HepG2 (cell line): ENCODE results near the gene COMMD10. TPM values are rescaled to one million over a fixed set of nuclear protein-coding genes. Genes with fewer than 3 reads are reported as not detected.

Source experiments
- ARHGAP35 ChIP-seq: sonication (generic); formaldehyde crosslinking; IDR thresholded peaks from 2 replicates; pipeline ENCODE4 v1.9.0; 2022; ENCODE audit warnings: mild to moderate bottlenecking, inconsistent platforms, moderate library complexity, missing genetic modification reagents, borderline replicate concordance
- HDAC2 ChIP-seq: sonication (generic); formaldehyde crosslinking; IDR thresholded peaks from 2 replicates; pipeline ENCODE4 v1.4.0; 2020; ENCODE audit warnings: missing genetic modification reagents
- HNF1A ChIP-seq, 2 experiments: sonication (generic) in 1 of 2; formaldehyde crosslinking in 1 of 2; IDR thresholded peaks; 2 replicates each; pipeline versions ENCODE4 v1.4.0 to v1.6.1; 2016 to 2020; ENCODE audit warnings: borderline replicate concordance in 1 of 2, low read depth in 1 of 2, mild to moderate bottlenecking in 1 of 2, missing genetic modification reagents in 1 of 2
- HNRNPLL ChIP-seq: fragments of 200-400 bp; formaldehyde crosslinking; IDR thresholded peaks from 2 replicates; pipeline ENCODE4 v1.6.1; 2017; ENCODE audit warnings: mild to moderate bottlenecking, low read depth, low read length; ENCODE audit not compliant: poor library complexity, severe bottlenecking
- HOMEZ ChIP-seq: IDR thresholded peaks from 2 replicates; pipeline ENCODE4 v1.6.1; 2016; ENCODE audit warnings: low read depth
- MBNL3 ChIP-seq: fragments of 250-450 bp; sonication (Bioruptor Pico); conservative IDR thresholded peaks from 2 replicates; pipeline ENCODE4 v1.8.0; 2022; ENCODE audit warnings: mild to moderate bottlenecking, inconsistent platforms
- NCOA1 ChIP-seq: sonication (generic); formaldehyde crosslinking; IDR thresholded peaks from 2 replicates; pipeline ENCODE4 v1.9.0; 2021; ENCODE audit warnings: missing genetic modification reagents
- PBX2 ChIP-seq: IDR thresholded peaks from 2 replicates; pipeline ENCODE4 v1.6.1; 2016; ENCODE audit warnings: control low read depth
- TRAFD1 ChIP-seq: sonication (generic); formaldehyde crosslinking; IDR thresholded peaks from 2 replicates; pipeline ENCODE4 v1.5.1; 2020; ENCODE audit warnings: missing genetic modification reagents, mild to moderate bottlenecking, borderline replicate concordance
- ZNF138 ChIP-seq: sonication (generic); formaldehyde crosslinking; IDR thresholded peaks from 2 replicates; pipeline ENCODE4 v1.5.0; 2020; ENCODE audit warnings: mild to moderate bottlenecking, low read depth, missing genetic modification reagents
- ZNF343 ChIP-seq: sonication (generic); formaldehyde crosslinking; IDR thresholded peaks from 2 replicates; pipeline ENCODE4 v1.4.0; 2020; ENCODE audit warnings: mild to moderate bottlenecking, missing genetic modification reagents
- ZNF513 ChIP-seq: sonication (generic); formaldehyde crosslinking; conservative IDR thresholded peaks from 2 replicates; pipeline ENCODE4 v1.5.0; 2020; ENCODE audit warnings: missing genetic modification reagents
- ZNF639 ChIP-seq: conservative IDR thresholded peaks from 2 replicates; pipeline ENCODE4 v1.6.1; 2018; ENCODE audit warnings: missing genetic modification reagents
- ZNF766 ChIP-seq: sonication (generic); formaldehyde crosslinking; IDR thresholded peaks from 2 replicates; pipeline ENCODE4 v1.5.0; 2020; ENCODE audit warnings: missing genetic modification reagents, borderline replicate concordance
- ZNF879 ChIP-seq: sonication (generic); formaldehyde crosslinking; IDR thresholded peaks from 2 replicates; pipeline ENCODE4 v1.8.1; 2023; ENCODE audit warnings: missing genetic modification reagents
- polyA plus RNA-seq, 8 experiments: library from polyadenylated mRNA; depleted of rRNA in 3 of 8; stranded (reverse) in 7 of 8; unstranded in 1 of 8; fragments of >200 nt; fragmentation: Illumina TruSeq in 4 of 8; extraction: Trizol in 4 of 8; gene quantifications; 2 replicates each; pipeline versions ENCODE4 v1.2.1 to v1.2.3, GENCODE V29; 2011 to 2016; ENCODE audit warnings: low read depth in 4 of 8, missing spikeins in 1 of 8, mixed read lengths in 1 of 8; ENCODE audit not compliant: insufficient read depth in 1 of 8
- total RNA-seq, 5 experiments: library from RNA; depleted of rRNA; stranded (reverse); fragments of >200 nt; fragmentation: Illumina TruSeq; extraction: Trizol; gene quantifications; 2 replicates each; pipeline ENCODE4 v1.2.3, GENCODE V29; 2016; ENCODE audit warnings: low read depth in 1 of 5

The COMMD10 gene
- total and polyA plus RNA-seq, 2 of the 13 experiments (the other 11 are each of a cell fraction or from before 2014, with no cell fraction given): 16.9 to 39.3 TPM

GRCh38 chr5:116084871-116085715 is at the start of gene COMMD10 (continued):
- TF ChIP-seq ZNF513: no peak
- TF ChIP-seq ARHGAP35: no peak
- no peak for TF ChIP-seq ZNF766 (CRISPR knock-in tag)
- TF ChIP-seq HDAC2 (CRISPR knock-in tag): 0 out of 2 replicates have a peak, but pooled peaks have one; percentile 27
- TF ChIP-seq ZNF639 (CRISPR knock-in tag): no peak
- peak; percentile 74; the same call in 1 of the 2 replicates for TF ChIP-seq ZNF138
- TF ChIP-seq MBNL3 (CRISPR knock-in tag): no peak
- TF ChIP-seq HNF1A (IDR thresholded peaks at IDR 0.05; ENCODE audit: low read depth): no peak
- peak; percentile 51; the same call in 1 of the 2 replicates for TF ChIP-seq HNF1A (CRISPR knock-in tag; IDR thresholded peaks at IDR 0.05; ENCODE audit: borderline replicate concordance)
- no peak for TF ChIP-seq TRAFD1 (CRISPR knock-in tag)
- TF ChIP-seq ZNF879 (CRISPR knock-in tag): peak; percentile 55; the same call in 1 of the 2 replicates
- no peak; the same call in 1 of the 2 replicates for TF ChIP-seq NCOA1 (CRISPR knock-in tag)
- TF ChIP-seq PBX2 (CRISPR knock-in tag): no peak
- TF ChIP-seq ZNF343 (CRISPR knock-in tag): peak; percentile 53; the same call in 1 of the 2 replicates
- TF ChIP-seq HNRNPLL: peak; percentile 84
- peak; percentile 68 for TF ChIP-seq HOMEZ (CRISPR knock-in tag)
